ENCODE results near the gene EVX2.

The EVX2 gene

GRCh38 chr2:176082824-176083751 lies 674 bp downstream of the EVX2 start:
- no peak for DNase-seq (ENCODE audit: low spot score)

- DNase-seq (ENCODE audit: low spot score): no peak
These were observed 1.3 kb downstream of the EVX2 start for GRCh38 chr2:176082525-176082823.

GRCh38 chr2:176081837-176082524 lies 1.8 kb downstream of the EVX2 start:
- DNase-seq (ENCODE audit: low spot score): no peak

- DNase-seq (ENCODE audit: low spot score): no peak
These were observed 2.4 kb downstream of the EVX2 start for GRCh38 chr2:176081376-176081836.

- no peak for DNase-seq (ENCODE audit: low spot score)
These were observed 3.0 kb downstream of the EVX2 start for GRCh38 chr2:176080540-176081375.

GRCh38 chr2:176079831-176080539 lies 3.8 kb downstream of the EVX2 start:
- DNase-seq (ENCODE audit: low spot score): peak; percentile 80

- DNase-seq (ENCODE audit: low spot score): no peak
These were observed 4.4 kb downstream of the EVX2 start for GRCh38 chr2:176079285-176079830.

- no peak for DNase-seq (ENCODE audit: low spot score)
These were observed 5.0 kb downstream of the EVX2 start for GRCh38 chr2:176078541-176079284.

GRCh38 chr2:176076796-176077195 lies 7.0 kb downstream of the EVX2 start:
- DNase-seq (ENCODE audit: low spot score): no peak

- no peak for DNase-seq (ENCODE audit: low spot score)
These were observed 7.7 kb downstream of the EVX2 start for GRCh38 chr2:176076063-176076462.

GRCh38 chr2:176075481-176075880 lies 8.3 kb downstream of the EVX2 start:
- DNase-seq (ENCODE audit: low spot score): no peak

GRCh38 chr2:176074919-176075425 lies 8.8 kb downstream of the EVX2 start:
- no peak for DNase-seq (ENCODE audit: low spot score)

- no peak for DNase-seq (ENCODE audit: low spot score)
These were observed 10.5 kb downstream of the EVX2 start for GRCh38 chr2:176072951-176073904.

- no peak for DNase-seq (ENCODE audit: low spot score)
These were observed 11.5 kb downstream of the EVX2 start for GRCh38 chr2:176072292-176072669.

- DNase-seq (ENCODE audit: low spot score): no peak
These were observed 12.2 kb downstream of the EVX2 start for GRCh38 chr2:176071330-176072291.

- DNase-seq (ENCODE audit: low spot score): no peak
These were observed 15.3 kb downstream of the EVX2 start for GRCh38 chr2:176068419-176068832.

- no peak for DNase-seq (ENCODE audit: low spot score)
These were observed 16.0 kb downstream of the EVX2 start for GRCh38 chr2:176067589-176068418.

Data from germinal center (tissue), 1 donor.